ENCODE results near the gene TSHZ3. TPM values are rescaled to one million over a fixed set of nuclear protein-coding genes. Genes with fewer than 3 reads are reported as not detected.

Gene TSHZ3
- total RNA-seq, 4 donors from 2014 or later: 2.1 to 3.2 (median 2.7) TPM

GRCh38 chr19:31306006-31306753, 43.1 kb downstream of the TSHZ3 start:
- Histone ChIP-seq H3K36me3 (no peaks in the 10 kb centered on the region), H3K27ac (no peak overlapping the region), H3K4me1 (no peaks in the 10 kb centered on the region), H3K4me3 (no peak overlapping the region), H3K9me3 (no peaks in the 10 kb centered on the region), H3K27me3 (no peaks in the 10 kb centered on the region)
- no peak for TF ChIP-seq EP300 (IDR thresholded peaks at IDR 0.05)
- no peak for TF ChIP-seq POLR2A (IDR thresholded peaks at IDR 0.05)
- TF ChIP-seq, protein P1, sequence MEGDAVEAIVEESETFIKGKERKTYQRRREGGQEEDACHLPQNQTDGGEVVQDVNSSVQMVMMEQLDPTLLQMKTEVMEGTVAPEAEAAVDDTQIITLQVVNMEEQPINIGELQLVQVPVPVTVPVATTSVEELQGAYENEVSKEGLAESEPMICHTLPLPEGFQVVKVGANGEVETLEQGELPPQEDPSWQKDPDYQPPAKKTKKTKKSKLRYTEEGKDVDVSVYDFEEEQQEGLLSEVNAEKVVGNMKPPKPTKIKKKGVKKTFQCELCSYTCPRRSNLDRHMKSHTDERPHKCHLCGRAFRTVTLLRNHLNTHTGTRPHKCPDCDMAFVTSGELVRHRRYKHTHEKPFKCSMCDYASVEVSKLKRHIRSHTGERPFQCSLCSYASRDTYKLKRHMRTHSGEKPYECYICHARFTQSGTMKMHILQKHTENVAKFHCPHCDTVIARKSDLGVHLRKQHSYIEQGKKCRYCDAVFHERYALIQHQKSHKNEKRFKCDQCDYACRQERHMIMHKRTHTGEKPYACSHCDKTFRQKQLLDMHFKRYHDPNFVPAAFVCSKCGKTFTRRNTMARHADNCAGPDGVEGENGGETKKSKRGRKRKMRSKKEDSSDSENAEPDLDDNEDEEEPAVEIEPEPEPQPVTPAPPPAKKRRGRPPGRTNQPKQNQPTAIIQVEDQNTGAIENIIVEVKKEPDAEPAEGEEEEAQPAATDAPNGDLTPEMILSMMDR (IDR thresholded peaks at IDR 0.05): no peak
- TF ChIP-seq POLR2AphosphoS5 (IDR thresholded peaks at IDR 0.05): no peak
- DNase-seq (ENCODE audit: low spot score in 2 of 2): no peak
- 90% methylated on average over 28 of the region's 28 CpGs for WGBS

GRCh38 chr19:31304831-31305312, 44.4 kb downstream of the TSHZ3 start:
- H3K27ac ChIP-seq: no peak overlapping the region
- H3K4me3 ChIP-seq: no peak overlapping the region
- H3K9me3 ChIP-seq: no peaks in the 10 kb centered on the region
- H3K36me3 ChIP-seq: no peaks in the 10 kb centered on the region
- H3K4me1 ChIP-seq: no peaks in the 10 kb centered on the region
- WGBS: 80% methylated on average over 8 of the region's 8 CpGs
- peak in 1 of 2 donors; percentile 21 for DNase-seq (ENCODE audit: low spot score in 2 of 2)
- TF ChIP-seq, protein P1 (IDR thresholded peaks at IDR 0.05): no peak
- no peak for TF ChIP-seq POLR2AphosphoS5 (IDR thresholded peaks at IDR 0.05)
- TF ChIP-seq POLR2A (IDR thresholded peaks at IDR 0.05): no peak
- no peak for TF ChIP-seq EP300 (IDR thresholded peaks at IDR 0.05)
- H3K27me3 ChIP-seq: no peaks in the 10 kb centered on the region

- no peak overlapping the region for H3K4me3 ChIP-seq
- H3K36me3 ChIP-seq: no peaks in the 10 kb centered on the region
- no peak overlapping the region for H3K27ac ChIP-seq
- H3K27me3 ChIP-seq: no peaks in the 10 kb centered on the region
- no peaks in the 10 kb centered on the region for H3K4me1 ChIP-seq
- WGBS: 96% methylated on average over 13 of the region's 16 CpGs
- TF ChIP-seq POLR2A (IDR thresholded peaks at IDR 0.05) (no peak), POLR2AphosphoS5 (IDR thresholded peaks at IDR 0.05) (no peak), EP300 (IDR thresholded peaks at IDR 0.05) (no peak)
- TF ChIP-seq, protein P1 (IDR thresholded peaks at IDR 0.05): no peak
- no peaks in the 10 kb centered on the region for H3K9me3 ChIP-seq
- DNase-seq (ENCODE audit: low spot score in 2 of 2): peak in 1 of 2 donors; percentile 72
These were observed 45.9 kb downstream of the TSHZ3 start for GRCh38 chr19:31303262-31303815.

DNA sequence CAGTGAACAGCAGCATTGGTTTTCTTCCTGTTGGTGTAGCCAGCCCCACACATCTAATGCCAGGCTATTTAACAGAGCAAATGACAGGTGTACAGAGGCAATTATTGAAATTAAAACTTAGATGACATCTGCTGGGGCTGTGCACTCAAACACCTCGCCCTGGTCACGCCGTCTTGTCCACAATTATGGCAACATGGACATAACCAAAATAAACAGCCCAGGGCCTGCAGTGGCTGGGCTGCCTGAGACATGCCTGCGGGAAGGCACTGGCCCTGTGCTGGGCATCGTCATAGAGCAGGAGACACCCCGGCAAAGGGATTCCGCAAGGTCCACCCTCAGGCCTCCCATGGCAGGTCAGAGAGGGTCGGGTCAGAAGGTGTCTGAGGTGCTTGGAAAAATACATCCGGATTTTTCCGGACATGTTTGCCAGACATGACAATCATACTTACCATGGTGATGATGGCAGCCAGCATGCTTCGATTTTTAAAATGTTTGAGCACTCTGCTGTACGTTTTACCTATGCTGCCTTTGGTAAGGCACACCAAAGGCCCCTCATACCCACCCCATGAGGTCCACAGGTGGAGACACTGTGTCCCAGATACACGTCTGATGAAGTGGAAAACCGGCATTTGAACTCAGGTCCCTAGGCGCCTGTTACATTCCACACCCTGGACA, 47.8 kb downstream of the TSHZ3 start:
- DNase-seq (ENCODE audit: low spot score in 2 of 2): no peak
- Histone ChIP-seq H3K4me3 (no peak overlapping the region), H3K36me3 (no peaks in the 10 kb centered on the region), H3K27ac (no peak overlapping the region), H3K27me3 (no peaks in the 10 kb centered on the region), H3K4me1 (no peaks in the 10 kb centered on the region), H3K9me3 (no peaks in the 10 kb centered on the region)
- WGBS: 92% methylated on average over 15 of the region's 15 CpGs
- no peak for TF ChIP-seq POLR2A (IDR thresholded peaks at IDR 0.05)
- TF ChIP-seq EP300 (IDR thresholded peaks at IDR 0.05): no peak
- TF ChIP-seq, protein P1 (IDR thresholded peaks at IDR 0.05): no peak
- no peak for TF ChIP-seq POLR2AphosphoS5 (IDR thresholded peaks at IDR 0.05)

GRCh38 chr19:31300422-31300821, 48.8 kb downstream of the TSHZ3 start:
- WGBS: 62% methylated on average over 6 of the region's 6 CpGs
- H3K27ac ChIP-seq: no peak overlapping the region
- no peaks in the 10 kb centered on the region for H3K36me3 ChIP-seq
- DNase-seq (ENCODE audit: low spot score in 2 of 2): no peak
- H3K4me3 ChIP-seq: no peak overlapping the region
- H3K9me3 ChIP-seq: no peaks in the 10 kb centered on the region
- no peak for TF ChIP-seq POLR2AphosphoS5 (IDR thresholded peaks at IDR 0.05)
- TF ChIP-seq, protein P1 (IDR thresholded peaks at IDR 0.05): no peak
- TF ChIP-seq POLR2A (IDR thresholded peaks at IDR 0.05): no peak
- no peak for TF ChIP-seq EP300 (IDR thresholded peaks at IDR 0.05)
- H3K27me3 ChIP-seq: no peaks in the 10 kb centered on the region
- no peaks in the 10 kb centered on the region for H3K4me1 ChIP-seq

Data from suprapubic skin (tissue), 4 donors.